Transverse colon (tissue), 4 donors: Measurements from ENCODE around the gene ATG7.

Experiments used
- EP300 ChIP-seq: sonication (generic); formaldehyde crosslinking; IDR thresholded peaks from one replicate; pipeline ENCODE4 v1.6.1; 2017; ENCODE audit warnings: antibody characterized with exemption, low read depth
- POLR2AphosphoS5 ChIP-seq, 3 donors: sonication (generic); formaldehyde crosslinking; IDR thresholded peaks; one replicate each; pipeline ENCODE4 v1.6.1; 2016; ENCODE audit warnings: antibody characterized with exemption in 3 of 3
- TF ChIP-seq, protein P1 (sequence below), 5 experiments: fragments of 200-600 bp in 3 of 5; fragments of 450-650 bp in 2 of 5; sonication (generic) in 3 of 5; IDR thresholded peaks; 1 replicate in 2 of 5; 2 replicates in 3 of 5; pipeline ENCODE4 v1.5.1; 2016 to 2017; ENCODE audit warnings: antibody characterized with exemption in 5 of 5, inconsistent platforms in 3 of 5, mild to moderate bottlenecking in 2 of 5, moderate library complexity in 1 of 5

DNA sequence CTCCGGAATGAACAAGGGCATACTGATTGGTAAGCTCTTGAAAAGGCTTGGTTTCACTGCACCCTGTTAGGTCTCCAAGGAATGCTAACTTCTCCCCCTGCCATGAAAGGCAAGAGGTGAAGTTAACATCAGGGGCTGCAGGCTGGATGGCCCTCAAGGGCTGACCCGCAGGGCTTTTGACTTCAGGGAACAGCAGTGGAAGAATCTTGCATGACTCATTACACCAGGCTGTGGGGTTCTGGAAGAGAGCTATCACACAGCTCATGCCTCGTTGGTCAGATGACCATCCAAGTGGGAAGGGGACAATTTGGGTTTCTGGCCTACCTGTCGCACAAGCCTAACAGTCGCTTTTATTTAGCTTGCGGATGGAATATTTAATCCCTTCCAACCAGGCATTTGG is 23.6 kb upstream of the ATG7 start:
- TF ChIP-seq POLR2AphosphoS5 (IDR thresholded peaks at IDR 0.05): no peak
- TF ChIP-seq EP300: no peak
- TF ChIP-seq, protein P1, sequence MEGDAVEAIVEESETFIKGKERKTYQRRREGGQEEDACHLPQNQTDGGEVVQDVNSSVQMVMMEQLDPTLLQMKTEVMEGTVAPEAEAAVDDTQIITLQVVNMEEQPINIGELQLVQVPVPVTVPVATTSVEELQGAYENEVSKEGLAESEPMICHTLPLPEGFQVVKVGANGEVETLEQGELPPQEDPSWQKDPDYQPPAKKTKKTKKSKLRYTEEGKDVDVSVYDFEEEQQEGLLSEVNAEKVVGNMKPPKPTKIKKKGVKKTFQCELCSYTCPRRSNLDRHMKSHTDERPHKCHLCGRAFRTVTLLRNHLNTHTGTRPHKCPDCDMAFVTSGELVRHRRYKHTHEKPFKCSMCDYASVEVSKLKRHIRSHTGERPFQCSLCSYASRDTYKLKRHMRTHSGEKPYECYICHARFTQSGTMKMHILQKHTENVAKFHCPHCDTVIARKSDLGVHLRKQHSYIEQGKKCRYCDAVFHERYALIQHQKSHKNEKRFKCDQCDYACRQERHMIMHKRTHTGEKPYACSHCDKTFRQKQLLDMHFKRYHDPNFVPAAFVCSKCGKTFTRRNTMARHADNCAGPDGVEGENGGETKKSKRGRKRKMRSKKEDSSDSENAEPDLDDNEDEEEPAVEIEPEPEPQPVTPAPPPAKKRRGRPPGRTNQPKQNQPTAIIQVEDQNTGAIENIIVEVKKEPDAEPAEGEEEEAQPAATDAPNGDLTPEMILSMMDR (IDR thresholded peaks at IDR 0.05): no peak
